Measurements from ENCODE around the gene ADGRD1. TPM values are rescaled to one million over a fixed set of nuclear protein-coding genes. Genes with fewer than 3 reads are reported as not detected.

ADGRD1 gene
- polyA plus RNA-seq, 1 of the 3 experiments (the other 2 are of a cell fraction), result not detected

DNA sequence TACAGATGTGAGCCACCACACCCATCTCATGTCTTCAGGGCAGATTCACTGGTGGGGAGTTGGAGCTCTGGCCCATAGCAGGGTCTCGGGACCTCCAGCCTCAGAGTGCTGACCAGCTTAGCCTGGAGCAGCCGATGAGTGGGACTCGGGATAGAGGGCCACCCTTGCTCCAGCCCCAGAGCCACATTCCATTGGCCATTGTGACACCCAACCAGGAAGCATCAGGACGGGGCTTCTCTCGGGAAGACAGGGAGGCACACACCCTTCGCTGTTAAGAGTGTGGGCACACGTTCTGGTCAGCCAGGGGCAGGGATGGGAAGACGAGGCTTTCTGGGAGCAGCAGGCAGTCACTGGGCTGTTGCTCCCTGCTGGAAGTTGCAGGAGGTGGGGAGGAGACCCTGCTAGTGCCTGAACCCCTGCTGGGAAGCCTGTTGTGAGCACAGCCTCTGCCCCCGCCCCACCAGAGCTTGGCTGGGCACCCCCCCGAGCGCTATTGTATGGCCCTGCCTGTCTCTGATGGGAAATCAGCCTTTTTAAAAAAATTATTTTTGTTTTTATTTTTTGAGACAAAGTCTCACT, 1.6 kb downstream of the ADGRD1 start:
- no peak overlapping the region for H2AFZ ChIP-seq (ENCODE audit: low read depth)
- WGBS (ENCODE audit: low lambda C conversion rate), result 60% methylated on average over 8 of the region's 11 CpGs
- TF ChIP-seq JUND (IDR thresholded peaks at IDR 0.05) (no peak), GATA2 (CRISPR knock-in tag; IDR thresholded peaks at IDR 0.05) (no peak), TEAD4 (IDR thresholded peaks at IDR 0.05; ENCODE audit: borderline replicate concordance, insufficient read depth) (no peak), NRF1 (IDR thresholded peaks at IDR 0.05; ENCODE audit: low read depth, low read length) (no peak), EP300 (IDR thresholded peaks at IDR 0.05; ENCODE audit: borderline replicate concordance in 1 of 2, low read depth in 1 of 2, low read length in 1 of 2) (no peak), RFX5 (IDR thresholded peaks at IDR 0.05; ENCODE audit: low read length) (no peak), MEF2A (IDR thresholded peaks at IDR 0.05; ENCODE audit: borderline replicate concordance, low read depth) (no peak), NFIC (IDR thresholded peaks at IDR 0.05; ENCODE audit: borderline replicate concordance) (no peak), TAF1 (IDR thresholded peaks at IDR 0.05; ENCODE audit: borderline replicate concordance, low read depth, low read length) (no peak)
- TF ChIP-seq, protein P1, sequence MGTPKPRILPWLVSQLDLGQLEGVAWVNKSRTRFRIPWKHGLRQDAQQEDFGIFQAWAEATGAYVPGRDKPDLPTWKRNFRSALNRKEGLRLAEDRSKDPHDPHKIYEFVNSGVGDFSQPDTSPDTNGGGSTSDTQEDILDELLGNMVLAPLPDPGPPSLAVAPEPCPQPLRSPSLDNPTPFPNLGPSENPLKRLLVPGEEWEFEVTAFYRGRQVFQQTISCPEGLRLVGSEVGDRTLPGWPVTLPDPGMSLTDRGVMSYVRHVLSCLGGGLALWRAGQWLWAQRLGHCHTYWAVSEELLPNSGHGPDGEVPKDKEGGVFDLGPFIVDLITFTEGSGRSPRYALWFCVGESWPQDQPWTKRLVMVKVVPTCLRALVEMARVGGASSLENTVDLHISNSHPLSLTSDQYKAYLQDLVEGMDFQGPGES (IDR thresholded peaks at IDR 0.05; ENCODE audit: low read depth, low read length), result no peak
- TF ChIP-seq, protein P2, sequence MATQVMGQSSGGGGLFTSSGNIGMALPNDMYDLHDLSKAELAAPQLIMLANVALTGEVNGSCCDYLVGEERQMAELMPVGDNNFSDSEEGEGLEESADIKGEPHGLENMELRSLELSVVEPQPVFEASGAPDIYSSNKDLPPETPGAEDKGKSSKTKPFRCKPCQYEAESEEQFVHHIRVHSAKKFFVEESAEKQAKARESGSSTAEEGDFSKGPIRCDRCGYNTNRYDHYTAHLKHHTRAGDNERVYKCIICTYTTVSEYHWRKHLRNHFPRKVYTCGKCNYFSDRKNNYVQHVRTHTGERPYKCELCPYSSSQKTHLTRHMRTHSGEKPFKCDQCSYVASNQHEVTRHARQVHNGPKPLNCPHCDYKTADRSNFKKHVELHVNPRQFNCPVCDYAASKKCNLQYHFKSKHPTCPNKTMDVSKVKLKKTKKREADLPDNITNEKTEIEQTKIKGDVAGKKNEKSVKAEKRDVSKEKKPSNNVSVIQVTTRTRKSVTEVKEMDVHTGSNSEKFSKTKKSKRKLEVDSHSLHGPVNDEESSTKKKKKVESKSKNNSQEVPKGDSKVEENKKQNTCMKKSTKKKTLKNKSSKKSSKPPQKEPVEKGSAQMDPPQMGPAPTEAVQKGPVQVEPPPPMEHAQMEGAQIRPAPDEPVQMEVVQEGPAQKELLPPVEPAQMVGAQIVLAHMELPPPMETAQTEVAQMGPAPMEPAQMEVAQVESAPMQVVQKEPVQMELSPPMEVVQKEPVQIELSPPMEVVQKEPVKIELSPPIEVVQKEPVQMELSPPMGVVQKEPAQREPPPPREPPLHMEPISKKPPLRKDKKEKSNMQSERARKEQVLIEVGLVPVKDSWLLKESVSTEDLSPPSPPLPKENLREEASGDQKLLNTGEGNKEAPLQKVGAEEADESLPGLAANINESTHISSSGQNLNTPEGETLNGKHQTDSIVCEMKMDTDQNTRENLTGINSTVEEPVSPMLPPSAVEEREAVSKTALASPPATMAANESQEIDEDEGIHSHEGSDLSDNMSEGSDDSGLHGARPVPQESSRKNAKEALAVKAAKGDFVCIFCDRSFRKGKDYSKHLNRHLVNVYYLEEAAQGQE (IDR thresholded peaks at IDR 0.05; ENCODE audit: low read depth, low read length), result no peak
- TF ChIP-seq, protein P3, sequence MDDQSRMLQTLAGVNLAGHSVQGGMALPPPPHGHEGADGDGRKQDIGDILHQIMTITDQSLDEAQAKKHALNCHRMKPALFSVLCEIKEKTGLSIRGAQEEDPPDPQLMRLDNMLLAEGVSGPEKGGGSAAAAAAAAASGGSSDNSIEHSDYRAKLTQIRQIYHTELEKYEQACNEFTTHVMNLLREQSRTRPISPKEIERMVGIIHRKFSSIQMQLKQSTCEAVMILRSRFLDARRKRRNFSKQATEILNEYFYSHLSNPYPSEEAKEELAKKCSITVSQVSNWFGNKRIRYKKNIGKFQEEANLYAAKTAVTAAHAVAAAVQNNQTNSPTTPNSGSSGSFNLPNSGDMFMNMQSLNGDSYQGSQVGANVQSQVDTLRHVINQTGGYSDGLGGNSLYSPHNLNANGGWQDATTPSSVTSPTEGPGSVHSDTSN (IDR thresholded peaks at IDR 0.05), result no peak
- CTCF ChIA-PET, result interaction anchor here (1.0 to 3.7 kb wide), 2 partner anchors 149 to 177 kb away, joined by 6 to 12 read pairs; no protein-coding TSS in a partner anchor
- H3K4me3 ChIP-seq (ENCODE audit: low read depth in 2 of 2, low read length in 1 of 2), result no peak overlapping the region
- H3K79me2 ChIP-seq (ENCODE audit: insufficient read depth), result no peaks in the 10 kb centered on the region
- no peaks in the 10 kb centered on the region for H3K9me2 ChIP-seq
- no peak for DNase-seq
- H3K36me3 ChIP-seq (replicated peaks in 1 of 2; ENCODE audit: control insufficient read depth in 1 of 2, insufficient read depth in 2 of 2, low read length in 1 of 2), result no peaks in the 10 kb centered on the region
- POLR2A ChIA-PET, result no interaction called here
- H3K4me1 ChIP-seq (ENCODE audit: control insufficient read depth in 1 of 2, insufficient read depth in 2 of 2, low read depth in 1 of 2, low read length in 1 of 2), result peaks cover 0 to 33% of the 10 kb centered on the region in 2 experiments; a peak in 2 of 4 replicates
- no peaks in the 10 kb centered on the region for H3F3A ChIP-seq (replicated peaks; ENCODE audit: insufficient read depth)
- H4K20me1 ChIP-seq (ENCODE audit: insufficient read depth), result no peaks in the 10 kb centered on the region
- no peaks in the 10 kb centered on the region for H3K9me3 ChIP-seq
- no peak overlapping the region for H3K9ac ChIP-seq
- H3K4me2 ChIP-seq, result no peak overlapping the region
- no peak overlapping the region for H3K27ac ChIP-seq (ENCODE audit: low read depth in 2 of 2, low read length in 1 of 2)
- no peaks in the 10 kb centered on the region for H3K27me3 ChIP-seq (ENCODE audit: insufficient read depth)

Measured in SK-N-SH (cell line).